ENCODE measurements around the gene GPC5.

GRCh38 chr13:91684746-91685145, 286.3 kb downstream of the GPC5 start:
- TF ChIP-seq CTCF (IDR thresholded peaks at IDR 0.05 in 8 of 11, conservative IDR thresholded peaks at IDR 0.05 in 3 of 11) (no peak), POLR2A (IDR thresholded peaks at IDR 0.05) (no peak)

All from spleen (tissue), 7 donors.